Panc1 (cell line): ENCODE data around the gene SPATA1. TPM values are rescaled to one million over a fixed set of nuclear protein-coding genes. Genes with fewer than 3 reads are reported as not detected.

Source experiments
- total RNA-seq: library from RNA; stranded (reverse); gene quantifications from one replicate; pipeline ENCODE4 v1.2.1, GENCODE V29; 2021; ENCODE audit not compliant: unreplicated experiment

SPATA1 gene
- total RNA-seq, 1 experiment from 2014 or later, result 5.0 TPM

Other genes with a start within 250 kb of the SPATA1 start
- 2.2 TPM for gene SAMD13, start 204.7 kb upstream of the SPATA1 start, total RNA-seq
- not detected for gene DNASE2B, start 107.9 kb upstream of the SPATA1 start, total RNA-seq
- gene RPF1, start 27.1 kb upstream of the SPATA1 start, total RNA-seq, result 73.0 TPM
- 283 TPM for gene GNG5, start 195 bp downstream of the SPATA1 start, total RNA-seq
- gene CTBS, start 68.1 kb downstream of the SPATA1 start, total RNA-seq, result 47.7 TPM
- 81.8 TPM for gene SSX2IP, start 184.1 kb downstream of the SPATA1 start, total RNA-seq